CMK (cell line): ENCODE measurements around the gene TUT4.

ENCODE experiments used
- DNase-seq: peaks from one replicate; pipeline ENCODE4 v3.0.0-alpha.2; 2010; ENCODE audit warnings: low read depth

TUT4 gene

DNA sequence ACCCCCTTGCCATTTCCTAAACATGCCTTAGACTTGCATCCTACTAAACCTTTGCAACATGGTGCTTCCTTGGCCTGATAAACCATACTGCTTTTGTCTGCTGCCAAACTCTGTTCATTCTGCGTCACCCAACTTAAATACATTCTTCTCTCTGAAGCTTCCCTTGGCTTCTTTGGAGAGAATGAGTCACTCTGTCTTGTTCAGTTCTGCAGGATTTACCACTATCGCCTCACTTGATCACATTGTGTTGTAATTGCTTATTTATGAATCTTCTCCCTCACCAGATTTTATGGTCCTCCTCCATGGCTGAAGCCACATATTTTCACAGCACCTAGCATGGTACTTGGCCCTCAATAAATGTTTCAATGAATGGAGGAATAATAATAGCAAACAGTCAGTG lies 21.7 kb upstream of the TUT4 start:
- DNase-seq, result no peak

- DNase-seq, result no peak
Measured at GRCh38 chr1:52572387-52572786, 19.5 kb upstream of the TUT4 start.

GRCh38 chr1:52571783-52572182 lies 18.9 kb upstream of the TUT4 start:
- peak; percentile 92 for DNase-seq

DNA sequence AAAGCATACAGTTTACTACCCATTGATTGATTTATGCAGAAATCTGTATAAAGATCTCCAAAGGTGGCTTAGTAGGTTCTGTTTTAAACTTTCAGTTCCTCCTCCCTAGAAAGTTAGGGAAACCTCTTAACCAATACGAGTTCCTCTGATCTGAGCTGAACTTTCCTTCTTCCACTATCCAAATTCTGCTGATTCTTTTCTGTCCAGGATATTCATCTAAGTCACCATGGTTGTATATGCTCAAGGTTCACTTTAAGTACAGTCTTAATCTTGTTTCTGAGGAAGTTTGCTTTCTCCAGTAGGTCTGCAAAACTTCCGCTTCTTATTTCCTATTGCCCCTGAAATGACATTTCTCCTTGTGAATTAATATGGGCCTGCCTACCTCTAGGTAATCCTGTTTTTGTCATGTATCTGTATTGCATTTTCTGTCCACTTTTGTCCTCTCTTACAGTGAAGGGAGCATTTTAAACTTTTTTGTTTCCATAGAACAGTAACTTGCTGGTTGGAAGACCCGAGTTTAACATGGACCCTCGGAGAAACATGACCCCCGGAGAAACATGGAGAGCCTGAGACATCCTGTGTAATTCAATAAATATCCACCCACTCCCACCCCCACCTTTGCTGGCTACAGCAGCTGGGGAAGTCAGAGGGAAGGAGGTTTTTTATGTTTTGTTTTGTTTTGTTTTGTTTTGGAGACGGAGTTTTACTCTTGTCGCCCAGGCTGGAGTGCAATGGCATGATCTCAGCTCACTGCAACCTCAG lies 16.7 kb upstream of the TUT4 start:
- DNase-seq, result no peak

- DNase-seq, result no peak
Measured at GRCh38 chr1:52567943-52568342, 15.1 kb upstream of the TUT4 start.

DNA sequence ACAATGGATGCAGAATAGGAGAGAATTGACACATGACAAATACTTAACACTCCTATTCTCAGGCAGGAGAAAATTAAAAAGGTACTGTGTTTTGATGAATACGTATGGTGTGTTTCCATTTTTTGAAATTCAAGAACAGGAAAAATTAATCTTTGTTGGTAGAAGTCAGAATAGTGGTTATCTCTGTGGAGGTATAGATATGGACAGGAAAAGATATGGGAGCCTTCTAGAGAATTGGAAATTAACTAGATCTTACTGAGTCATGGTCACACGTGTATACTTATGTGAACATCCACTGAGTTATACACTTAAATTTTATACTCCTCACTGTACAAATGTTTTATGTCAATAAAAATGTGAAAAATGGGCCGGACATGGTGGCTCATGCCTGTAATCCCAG lies 9.9 kb upstream of the TUT4 start:
- no peak for DNase-seq

DNA sequence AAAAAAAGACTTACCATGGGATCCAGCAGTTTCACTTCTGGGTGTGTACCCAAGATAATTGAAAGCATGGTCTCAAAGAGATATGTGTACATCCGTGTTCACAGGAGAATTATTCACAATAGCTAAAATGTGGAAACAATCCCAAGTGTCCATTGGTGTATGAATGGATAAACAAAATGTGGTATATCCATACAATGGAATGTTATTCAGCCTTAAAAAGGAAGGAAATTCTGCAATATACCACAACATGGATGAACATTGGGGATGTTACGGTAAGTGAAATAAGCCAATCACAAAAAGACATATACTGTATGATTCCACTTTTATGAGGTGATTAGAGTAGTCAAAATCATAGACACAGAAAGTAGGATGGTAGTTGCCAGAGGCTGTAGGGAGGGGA lies 7.0 kb upstream of the TUT4 start:
- DNase-seq, result no peak

DNA sequence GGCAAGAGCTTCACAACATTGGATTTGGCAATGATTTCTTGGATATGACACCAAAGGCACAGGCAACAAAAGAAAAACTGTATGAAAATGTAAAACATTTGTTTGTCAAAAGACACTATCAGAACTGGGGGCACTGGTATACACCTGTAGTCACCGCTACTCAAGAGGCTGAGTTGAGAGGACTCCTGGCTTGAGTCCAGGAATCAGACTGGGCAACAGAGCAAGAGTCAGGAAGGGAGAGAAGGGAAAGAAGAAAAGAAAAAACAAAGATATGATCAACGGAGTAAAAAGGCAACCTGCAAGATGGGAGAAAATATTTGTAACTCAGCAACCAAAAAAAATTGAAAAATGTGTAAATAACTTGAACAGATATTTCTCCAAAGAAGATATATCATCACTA lies 6.0 kb upstream of the TUT4 start:
- DNase-seq, result no peak

- no peak for DNase-seq
Measured at GRCh38 chr1:52556641-52557360, 3.9 kb upstream of the TUT4 start.

- no peak for DNase-seq
Measured at GRCh38 chr1:52554756-52555155, 1.9 kb upstream of the TUT4 start.

DNA sequence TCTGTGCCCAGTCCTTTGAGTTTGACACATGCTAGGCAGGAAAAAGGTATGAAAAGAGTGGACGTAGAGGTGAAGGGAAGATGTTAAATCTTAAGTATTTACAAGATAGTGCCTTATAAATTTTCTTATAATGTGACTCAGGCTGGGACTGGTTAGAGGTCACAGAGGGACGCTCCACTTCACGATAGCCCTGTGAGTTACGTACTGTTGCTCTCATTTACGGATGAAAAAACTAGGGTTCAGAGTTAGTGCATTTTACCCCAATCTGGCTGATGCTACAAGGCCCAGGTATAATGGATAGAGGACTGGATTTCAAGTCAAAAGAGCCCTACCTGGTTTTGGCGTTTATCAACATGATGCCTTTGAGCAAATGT lies 1.4 kb upstream of the TUT4 start:
- no peak for DNase-seq

GRCh38 chr1:52553362-52554266 lies 722 bp upstream of the TUT4 start:
- DNase-seq, result peak; percentile 86

DNA sequence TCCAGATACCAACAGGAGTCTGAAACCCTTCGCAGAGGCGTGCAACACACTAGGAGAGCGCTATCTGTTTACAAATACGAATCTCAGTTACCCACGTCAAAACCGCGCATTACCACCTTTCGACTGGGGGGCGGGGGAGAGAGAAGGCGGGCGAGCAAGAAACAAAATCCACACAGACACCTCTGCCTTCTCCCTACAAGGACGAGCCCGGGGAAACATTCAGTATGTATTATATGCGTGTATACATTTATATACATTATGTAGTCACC lies 722 bp downstream of the TUT4 start:
- DNase-seq, result peak; percentile 30

DNA sequence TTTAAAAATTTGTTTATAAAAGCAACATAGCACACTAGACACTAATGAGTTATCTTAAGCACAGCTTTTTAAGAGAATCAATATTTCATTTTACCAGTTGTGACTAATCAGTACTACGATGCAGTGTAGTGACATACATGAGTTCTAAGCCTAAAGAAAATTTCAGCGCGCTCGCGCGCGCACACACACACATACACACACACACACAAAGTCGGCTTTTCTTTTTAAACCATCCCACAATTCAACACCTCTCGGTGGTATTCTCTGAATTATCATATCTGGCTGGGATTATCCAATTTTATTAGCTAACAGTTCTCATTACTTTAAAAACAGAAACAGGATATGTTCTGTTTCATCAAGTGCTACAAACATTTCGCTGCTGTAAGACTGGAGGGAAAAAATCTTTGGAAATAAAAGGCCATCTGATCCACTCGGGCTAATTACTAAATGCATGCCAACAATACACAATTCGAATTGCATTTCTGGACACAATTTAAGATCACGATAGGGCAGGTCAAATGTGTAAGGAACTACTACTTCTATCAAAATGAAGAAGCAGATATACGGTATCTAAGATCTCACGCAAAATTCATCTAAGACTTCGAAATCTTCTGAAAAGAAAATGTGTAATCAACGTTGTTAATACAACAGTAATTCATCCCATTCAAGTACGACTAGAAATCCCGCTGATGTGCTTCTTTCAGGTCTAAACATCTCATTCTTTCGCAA lies 1.2 kb downstream of the TUT4 start:
- peak; percentile 52 for DNase-seq

DNA sequence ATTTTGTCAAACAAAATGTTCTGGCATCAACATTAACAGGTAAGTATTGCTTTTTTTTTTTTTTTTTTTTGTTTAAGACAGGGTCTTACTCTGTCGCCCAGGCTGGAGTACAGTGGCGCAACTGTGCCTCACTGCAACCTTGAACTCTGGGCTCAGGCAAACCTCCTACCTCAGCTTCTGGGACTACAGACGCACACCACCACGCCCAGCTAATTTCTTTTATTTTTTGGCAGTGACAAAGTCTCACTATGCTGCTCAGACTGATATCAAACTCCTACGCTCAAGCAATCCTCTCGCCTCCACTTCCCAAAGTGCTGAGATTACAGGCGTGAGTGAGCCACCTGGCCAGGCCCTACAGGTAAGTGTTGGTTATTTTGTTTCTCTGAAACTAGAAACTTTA lies 2.4 kb downstream of the TUT4 start:
- no peak for DNase-seq

DNA sequence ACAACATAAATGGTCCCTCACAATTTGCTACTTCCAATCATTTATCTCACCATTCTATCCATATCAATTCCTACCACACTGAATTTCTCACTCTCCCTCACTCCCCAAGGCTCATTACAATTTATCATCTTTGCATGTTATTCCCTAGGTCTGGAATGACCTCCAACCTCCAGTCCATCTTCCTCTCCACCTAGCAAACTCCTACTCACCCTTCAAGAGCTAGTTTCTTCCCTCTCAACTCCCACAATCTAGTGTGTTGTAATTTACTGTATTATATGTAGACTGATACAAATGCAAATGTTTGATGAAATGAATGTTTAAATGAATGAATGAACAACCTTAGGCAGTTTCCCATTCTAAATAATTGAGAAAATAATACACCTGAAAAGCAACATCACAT lies 3.6 kb downstream of the TUT4 start:
- DNase-seq, result no peak

DNA sequence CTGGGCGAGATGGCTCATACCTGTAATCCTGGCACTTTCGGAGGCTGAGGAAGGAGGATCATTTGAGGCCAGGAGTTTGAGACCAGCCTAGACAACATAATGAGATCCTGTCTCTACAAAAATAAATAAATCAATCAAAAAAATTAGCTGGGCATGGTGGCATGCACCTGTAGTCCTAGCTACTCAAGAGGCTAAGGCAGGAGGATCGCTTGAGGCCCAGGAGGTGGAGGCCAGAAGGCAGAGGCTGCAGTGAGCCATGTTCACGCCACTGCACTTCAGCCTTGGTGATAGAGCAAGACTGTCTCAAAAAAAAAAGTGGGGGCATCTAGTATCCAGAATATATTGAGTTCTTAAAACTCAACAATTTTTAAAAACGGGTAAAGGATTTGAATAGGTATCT lies 6.0 kb downstream of the TUT4 start:
- DNase-seq, result no peak

- DNase-seq, result no peak
Measured at GRCh38 chr1:52544665-52545525, 8.0 kb downstream of the TUT4 start.

- DNase-seq, result no peak
Measured at GRCh38 chr1:52542085-52542688, 10.7 kb downstream of the TUT4 start.

DNA sequence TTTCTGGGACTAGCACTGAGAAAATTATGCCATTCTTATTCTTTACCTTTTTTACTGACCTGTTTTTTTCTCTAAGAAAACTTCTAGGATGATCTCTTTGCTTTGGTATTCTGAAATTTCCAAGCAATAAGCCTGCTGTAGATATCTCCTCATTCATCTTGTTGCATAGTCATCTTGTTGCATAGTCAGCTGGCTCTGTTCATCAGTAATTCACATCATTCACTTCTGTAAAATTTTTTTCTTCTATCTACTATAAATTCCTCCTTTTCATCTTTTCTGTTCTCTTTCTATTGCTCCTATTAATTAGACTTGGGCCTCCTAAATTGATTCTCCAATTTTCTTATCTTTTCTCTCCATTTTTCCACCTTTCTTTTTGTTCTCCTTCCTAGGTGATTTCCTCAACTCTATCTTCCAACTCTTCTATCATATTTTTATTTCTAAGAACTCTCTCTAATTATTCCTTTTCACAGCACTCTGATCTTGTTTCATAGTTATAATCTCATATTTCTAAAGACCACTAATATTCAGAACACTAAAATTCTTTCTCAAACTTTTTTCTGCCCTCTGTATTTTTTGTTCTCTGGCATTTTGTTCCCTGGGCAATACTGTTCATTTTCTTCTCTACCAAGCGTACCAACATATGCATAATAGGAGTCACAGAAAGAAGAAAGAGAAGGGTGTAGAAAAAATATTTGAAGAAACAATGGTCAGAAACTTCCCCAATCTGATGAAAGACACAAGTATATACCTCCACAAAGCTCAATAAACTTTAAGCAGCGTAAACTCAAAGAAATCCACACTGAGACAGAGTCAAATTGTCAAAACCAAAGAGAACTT lies 17.7 kb downstream of the TUT4 start:
- no peak for DNase-seq
